Measurements from ENCODE around the gene CDA.

DNA sequence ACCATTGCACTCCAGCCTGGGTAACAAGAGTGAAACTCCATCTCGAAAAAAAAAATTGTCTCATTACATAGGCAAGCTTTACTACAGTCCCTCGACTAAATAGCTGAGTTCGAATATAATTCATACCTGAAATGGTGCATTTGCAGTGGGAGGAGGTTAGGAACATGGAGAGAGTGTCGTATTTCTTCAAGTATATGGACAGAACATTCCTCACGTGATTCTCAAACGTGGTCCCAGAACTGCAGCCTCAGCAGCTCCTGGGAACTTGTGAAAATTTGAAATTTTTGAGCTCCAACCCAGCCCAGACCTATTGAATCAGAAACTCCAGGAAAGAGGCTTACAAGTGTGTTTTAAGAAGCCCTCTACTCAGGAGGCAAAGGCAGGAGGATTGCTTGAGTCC lies 7.2 kb downstream of the CDA start:
- TF ChIP-seq CTCF (tag by site-specific recombination; IDR thresholded peaks at IDR 0.05) (no peak), ZNF311 (tag by site-specific recombination; IDR thresholded peaks at IDR 0.05; ENCODE audit: borderline replicate concordance) (no peak), ZNF629 (tag by site-specific recombination; IDR thresholded peaks at IDR 0.05) (no peak), YY1 (tag by site-specific recombination; IDR thresholded peaks at IDR 0.05) (no peak), ZNF677 (tag by site-specific recombination; IDR thresholded peaks at IDR 0.05) (no peak), TCF7L2 (IDR thresholded peaks at IDR 0.05; ENCODE audit: borderline replicate concordance, low read depth, low read length) (no peak)
- TF ChIP-seq, protein P1, sequence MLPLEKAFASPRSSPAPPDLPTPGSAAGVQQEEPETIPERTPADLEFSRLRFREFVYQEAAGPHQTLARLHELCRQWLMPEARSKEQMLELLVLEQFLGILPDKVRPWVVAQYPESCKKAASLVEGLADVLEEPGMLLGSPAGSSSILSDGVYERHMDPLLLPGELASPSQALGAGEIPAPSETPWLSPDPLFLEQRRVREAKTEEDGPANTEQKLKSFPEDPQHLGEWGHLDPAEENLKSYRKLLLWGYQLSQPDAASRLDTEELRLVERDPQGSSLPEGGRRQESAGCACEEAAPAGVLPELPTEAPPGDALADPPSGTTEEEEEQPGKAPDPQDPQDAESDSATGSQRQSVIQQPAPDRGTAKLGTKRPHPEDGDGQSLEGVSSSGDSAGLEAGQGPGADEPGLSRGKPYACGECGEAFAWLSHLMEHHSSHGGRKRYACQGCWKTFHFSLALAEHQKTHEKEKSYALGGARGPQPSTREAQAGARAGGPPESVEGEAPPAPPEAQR (tag by site-specific recombination; IDR thresholded peaks at IDR 0.05) = no peak

All from HEK293 (cell line).